LoVo (cell line): ENCODE measurements around the gene SIK3.
"Not testable (repeated sequence)": the region's sequence is repeated elsewhere in the genome, so short reads cannot be mapped to it uniquely, and the experiment has no call there.

ENCODE experiments used
- DNase-seq: peaks from one replicate; pipeline ENCODE4 v3.0.0-alpha.2; 2016; ENCODE audit warnings: low spot score

SIK3 gene

GRCh38 chr11:116825854-116826750 is 272.1 kb downstream of the SIK3 start:
- DNase-seq, result no peak

- DNase-seq, result no peak
These were observed 272.8 kb downstream of the SIK3 start for GRCh38 chr11:116825434-116825833.

GRCh38 chr11:116823031-116823843 is 275.0 kb downstream of the SIK3 start, which contains the start of gene APOA4:
Gene APOA4 (minus strand): TSS chr11:116823304. CDS start chr11:116823191, 113 bp downstream.
- no peak for DNase-seq

GRCh38 chr11:116822575-116822974 is 275.7 kb downstream of the SIK3 start:
- DNase-seq, result no peak

GRCh38 chr11:116821050-116821918 is 276.9 kb downstream of the SIK3 start:
- DNase-seq, result no peak

GRCh38 chr11:116819049-116819448 is 279.2 kb downstream of the SIK3 start:
- DNase-seq, result no peak

GRCh38 chr11:116814502-116814901 is 283.7 kb downstream of the SIK3 start:
- no peak for DNase-seq

- no peak for DNase-seq
These were observed 284.3 kb downstream of the SIK3 start for GRCh38 chr11:116813781-116814471.

GRCh38 chr11:116813170-116813569 is 285.1 kb downstream of the SIK3 start:
- no peak for DNase-seq

GRCh38 chr11:116812109-116812508 is 286.1 kb downstream of the SIK3 start:
- DNase-seq, result no peak

GRCh38 chr11:116811194-116811593 is 287.0 kb downstream of the SIK3 start:
- no peak for DNase-seq

- DNase-seq, result peak; percentile 59
These were observed 289.7 kb downstream of the SIK3 start for GRCh38 chr11:116808262-116809175.

- no peak for DNase-seq
These were observed 290.5 kb downstream of the SIK3 start for GRCh38 chr11:116807601-116808261.

GRCh38 chr11:116804001-116804400 is 294.2 kb downstream of the SIK3 start:
- no peak for DNase-seq

GRCh38 chr11:116801662-116802061 is 296.6 kb downstream of the SIK3 start:
- DNase-seq, result not testable (repeated sequence)

- DNase-seq, result no peak
These were observed 297.6 kb downstream of the SIK3 start for GRCh38 chr11:116800610-116801009.

- DNase-seq, result no peak
These were observed 299.9 kb downstream of the SIK3 start for GRCh38 chr11:116798368-116798767.

GRCh38 chr11:116797816-116798215 is 300.4 kb downstream of the SIK3 start:
- no peak for DNase-seq

GRCh38 chr11:116796548-116796947 is 301.7 kb downstream of the SIK3 start:
- DNase-seq, result no peak

- DNase-seq, result no peak
These were observed 303.4 kb downstream of the SIK3 start for GRCh38 chr11:116794851-116795250.
